ENCODE data around the gene HSD3B7.

Gene HSD3B7

DNA sequence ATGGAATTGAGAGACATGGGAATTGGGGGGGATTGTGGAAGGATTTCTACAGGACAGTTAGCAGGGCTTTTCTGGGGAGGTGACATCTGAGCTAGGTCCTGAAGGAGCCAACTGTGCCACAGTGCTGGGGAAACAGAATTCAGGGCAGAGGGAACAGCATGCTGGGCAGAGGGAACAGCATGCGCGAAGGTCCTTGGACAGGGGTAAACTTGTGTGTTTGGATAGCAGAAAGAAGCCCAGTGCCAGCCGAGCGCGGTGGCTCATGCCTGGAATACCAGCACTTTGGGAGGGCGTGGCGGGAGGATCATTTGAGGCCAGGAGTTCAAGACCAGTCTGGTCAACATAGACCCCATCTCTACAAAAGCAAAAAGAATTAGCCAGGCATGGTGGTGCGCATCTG is 21.6 kb downstream of the HSD3B7 start:
- POLR2A ChIA-PET, result no interaction called here
- no peak overlapping the region for H3K27ac ChIP-seq (ENCODE audit: extremely low read depth, low read depth, low read length)
- H3K36me3 ChIP-seq (ENCODE audit: control insufficient read depth in 2 of 2, insufficient read depth in 1 of 2, low read length in 2 of 2), result no peaks in the 10 kb centered on the region
- CTCF ChIA-PET, result interaction anchor here (0.7 to 1.3 kb wide), 2 partner anchors 21 to 22 kb away, joined by 3 to 6 read pairs; no protein-coding TSS in a partner anchor
- H3K4me3 ChIP-seq (ENCODE audit: low read depth, low read length), result no peak overlapping the region
- H3K9me3 ChIP-seq (ENCODE audit: control insufficient read depth, insufficient read depth, low read depth, low read length), result no peaks in the 10 kb centered on the region
- TF ChIP-seq ZNF341 (tag by site-specific recombination; IDR thresholded peaks at IDR 0.05; ENCODE audit: low read depth) (peak; percentile 46), ZNF24 (tag by site-specific recombination; IDR thresholded peaks at IDR 0.05) (peak; percentile 20; the same call in 1 of the 2 replicates), ZNF423 (tag by site-specific recombination; IDR thresholded peaks at IDR 0.05) (no peak), ZNF704 (tag by site-specific recombination; IDR thresholded peaks at IDR 0.05) (no peak), ZNF214 (tag by site-specific recombination; IDR thresholded peaks at IDR 0.05; ENCODE audit: borderline replicate concordance) (no peak), ZBTB7A (tag by site-specific recombination; IDR thresholded peaks at IDR 0.05; ENCODE audit: low read depth) (0 out of 2 replicates have a peak, but pooled peaks have one; percentile 50), ZNF16 (tag by site-specific recombination; IDR thresholded peaks at IDR 0.05; ENCODE audit: low read depth) (no peak), ZNF776 (tag by site-specific recombination; IDR thresholded peaks at IDR 0.05; ENCODE audit: borderline replicate concordance) (no peak), PRDM1 (tag by site-specific recombination; IDR thresholded peaks at IDR 0.05) (no peak), SETDB1 (IDR thresholded peaks at IDR 0.05; ENCODE audit: insufficient read length, low read length) (no peak), ZNF571 (tag by site-specific recombination; IDR thresholded peaks at IDR 0.05) (no peak)
- TF ChIP-seq, protein P1, sequence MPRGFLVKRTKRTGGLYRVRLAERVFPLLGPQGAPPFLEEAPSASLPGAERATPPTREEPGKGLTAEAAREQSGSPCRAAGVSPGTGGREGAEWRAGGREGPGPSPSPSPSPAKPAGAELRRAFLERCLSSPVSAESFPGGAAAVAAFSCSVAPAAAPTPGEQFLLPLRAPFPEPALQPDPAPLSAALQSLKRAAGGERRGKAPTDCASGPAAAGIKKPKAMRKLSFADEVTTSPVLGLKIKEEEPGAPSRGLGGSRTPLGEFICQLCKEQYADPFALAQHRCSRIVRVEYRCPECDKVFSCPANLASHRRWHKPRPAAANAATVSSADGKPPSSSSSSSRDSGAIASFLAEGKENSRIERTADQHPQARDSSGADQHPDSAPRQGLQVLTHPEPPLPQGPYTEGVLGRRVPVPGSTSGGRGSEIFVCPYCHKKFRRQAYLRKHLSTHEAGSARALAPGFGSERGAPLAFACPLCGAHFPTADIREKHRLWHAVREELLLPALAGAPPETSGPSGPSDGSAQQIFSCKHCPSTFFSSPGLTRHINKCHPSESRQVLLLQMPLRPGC (tag by site-specific recombination; IDR thresholded peaks at IDR 0.05), result no peak
- TF ChIP-seq, protein P2, sequence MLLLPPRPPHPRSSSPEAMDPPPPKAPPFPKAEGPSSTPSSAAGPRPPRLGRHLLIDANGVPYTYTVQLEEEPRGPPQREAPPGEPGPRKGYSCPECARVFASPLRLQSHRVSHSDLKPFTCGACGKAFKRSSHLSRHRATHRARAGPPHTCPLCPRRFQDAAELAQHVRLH (tag by site-specific recombination; IDR thresholded peaks at IDR 0.05), result no peak
- TF ChIP-seq, protein P3, sequence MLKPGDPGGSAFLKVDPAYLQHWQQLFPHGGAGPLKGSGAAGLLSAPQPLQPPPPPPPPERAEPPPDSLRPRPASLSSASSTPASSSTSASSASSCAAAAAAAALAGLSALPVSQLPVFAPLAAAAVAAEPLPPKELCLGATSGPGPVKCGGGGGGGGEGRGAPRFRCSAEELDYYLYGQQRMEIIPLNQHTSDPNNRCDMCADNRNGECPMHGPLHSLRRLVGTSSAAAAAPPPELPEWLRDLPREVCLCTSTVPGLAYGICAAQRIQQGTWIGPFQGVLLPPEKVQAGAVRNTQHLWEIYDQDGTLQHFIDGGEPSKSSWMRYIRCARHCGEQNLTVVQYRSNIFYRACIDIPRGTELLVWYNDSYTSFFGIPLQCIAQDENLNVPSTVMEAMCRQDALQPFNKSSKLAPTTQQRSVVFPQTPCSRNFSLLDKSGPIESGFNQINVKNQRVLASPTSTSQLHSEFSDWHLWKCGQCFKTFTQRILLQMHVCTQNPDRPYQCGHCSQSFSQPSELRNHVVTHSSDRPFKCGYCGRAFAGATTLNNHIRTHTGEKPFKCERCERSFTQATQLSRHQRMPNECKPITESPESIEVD (tag by site-specific recombination; IDR thresholded peaks at IDR 0.05), result no peak
- TF ChIP-seq, protein P4, sequence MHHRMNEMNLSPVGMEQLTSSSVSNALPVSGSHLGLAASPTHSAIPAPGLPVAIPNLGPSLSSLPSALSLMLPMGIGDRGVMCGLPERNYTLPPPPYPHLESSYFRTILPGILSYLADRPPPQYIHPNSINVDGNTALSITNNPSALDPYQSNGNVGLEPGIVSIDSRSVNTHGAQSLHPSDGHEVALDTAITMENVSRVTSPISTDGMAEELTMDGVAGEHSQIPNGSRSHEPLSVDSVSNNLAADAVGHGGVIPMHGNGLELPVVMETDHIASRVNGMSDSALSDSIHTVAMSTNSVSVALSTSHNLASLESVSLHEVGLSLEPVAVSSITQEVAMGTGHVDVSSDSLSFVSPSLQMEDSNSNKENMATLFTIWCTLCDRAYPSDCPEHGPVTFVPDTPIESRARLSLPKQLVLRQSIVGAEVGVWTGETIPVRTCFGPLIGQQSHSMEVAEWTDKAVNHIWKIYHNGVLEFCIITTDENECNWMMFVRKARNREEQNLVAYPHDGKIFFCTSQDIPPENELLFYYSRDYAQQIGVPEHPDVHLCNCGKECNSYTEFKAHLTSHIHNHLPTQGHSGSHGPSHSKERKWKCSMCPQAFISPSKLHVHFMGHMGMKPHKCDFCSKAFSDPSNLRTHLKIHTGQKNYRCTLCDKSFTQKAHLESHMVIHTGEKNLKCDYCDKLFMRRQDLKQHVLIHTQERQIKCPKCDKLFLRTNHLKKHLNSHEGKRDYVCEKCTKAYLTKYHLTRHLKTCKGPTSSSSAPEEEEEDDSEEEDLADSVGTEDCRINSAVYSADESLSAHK (tag by site-specific recombination; IDR thresholded peaks at IDR 0.05), result no peak
- H3K4me1 ChIP-seq (ENCODE audit: control insufficient read depth, insufficient read depth, low read length), result no peaks in the 10 kb centered on the region

- no peak overlapping the region for H3K27ac ChIP-seq (ENCODE audit: extremely low read depth, low read depth, low read length)
- no peak overlapping the region for H3K4me3 ChIP-seq (ENCODE audit: low read depth, low read length)
- CTCF ChIA-PET, result interaction anchor here (0.6 kb wide), 1 partner anchor 109 kb away, joined by 3 read pairs; no protein-coding TSS in a partner anchor
- no peaks in the 10 kb centered on the region for H3K9me3 ChIP-seq (ENCODE audit: control insufficient read depth, insufficient read depth, low read depth, low read length)
- TF ChIP-seq ZNF302 (tag by site-specific recombination; IDR thresholded peaks at IDR 0.05; ENCODE audit: low read depth) (no peak), SCRT2 (tag by site-specific recombination; IDR thresholded peaks at IDR 0.05) (peak; percentile 52; the same call in 1 of the 2 replicates), ZNF768 (tag by site-specific recombination; IDR thresholded peaks at IDR 0.05) (peak; percentile 88), ZNF292 (tag by site-specific recombination; IDR thresholded peaks at IDR 0.05; ENCODE audit: borderline replicate concordance, low read depth) (no peak), ZNF610 (tag by site-specific recombination; IDR thresholded peaks at IDR 0.05; ENCODE audit: borderline replicate concordance) (no peak)
- POLR2A ChIA-PET, result no interaction called here
- H3K4me1 ChIP-seq (ENCODE audit: control insufficient read depth, insufficient read depth, low read length), result no peaks in the 10 kb centered on the region
- no peaks in the 10 kb centered on the region for H3K36me3 ChIP-seq (ENCODE audit: control insufficient read depth in 2 of 2, insufficient read depth in 1 of 2, low read length in 2 of 2)
These were observed 22.7 kb downstream of the HSD3B7 start for GRCh38 chr16:31007684-31008083.
